Fibroblast of mammary gland (primary cell): ENCODE results near the gene CBFA2T2.
A peak's percentile ranks its signal among the peaks of the same experiment; 100 is the strongest.

Source experiments
- DNase-seq: peaks from one replicate; pipeline ENCODE4 v3.0.0-alpha.2; 2010; ENCODE audit warnings: low read depth
- H3K4me3 ChIP-seq: 2 replicates; pipeline ENCODE4 v1.5.1; 2011; ENCODE audit warnings: low read depth, mild to moderate bottlenecking, low read length, moderate library complexity; ENCODE audit not compliant: control insufficient read depth
- TF ChIP-seq, protein P1 (sequence below): conservative IDR thresholded peaks from 2 replicates; pipeline ENCODE4 v1.5.1; 2011; ENCODE audit warnings: low read depth, low read length, inconsistent platforms; ENCODE audit not compliant: control insufficient read depth, insufficient read depth

CBFA2T2 gene

GRCh38 chr20:33662172-33662571 lies 172.3 kb downstream of the CBFA2T2 start, which contains the start of gene C20orf144:
C20orf144 (plus strand) TSS chr20:33662327; CDS start chr20:33662346, 19 bp downstream.
- DNase-seq = no peak
- TF ChIP-seq, protein P1, sequence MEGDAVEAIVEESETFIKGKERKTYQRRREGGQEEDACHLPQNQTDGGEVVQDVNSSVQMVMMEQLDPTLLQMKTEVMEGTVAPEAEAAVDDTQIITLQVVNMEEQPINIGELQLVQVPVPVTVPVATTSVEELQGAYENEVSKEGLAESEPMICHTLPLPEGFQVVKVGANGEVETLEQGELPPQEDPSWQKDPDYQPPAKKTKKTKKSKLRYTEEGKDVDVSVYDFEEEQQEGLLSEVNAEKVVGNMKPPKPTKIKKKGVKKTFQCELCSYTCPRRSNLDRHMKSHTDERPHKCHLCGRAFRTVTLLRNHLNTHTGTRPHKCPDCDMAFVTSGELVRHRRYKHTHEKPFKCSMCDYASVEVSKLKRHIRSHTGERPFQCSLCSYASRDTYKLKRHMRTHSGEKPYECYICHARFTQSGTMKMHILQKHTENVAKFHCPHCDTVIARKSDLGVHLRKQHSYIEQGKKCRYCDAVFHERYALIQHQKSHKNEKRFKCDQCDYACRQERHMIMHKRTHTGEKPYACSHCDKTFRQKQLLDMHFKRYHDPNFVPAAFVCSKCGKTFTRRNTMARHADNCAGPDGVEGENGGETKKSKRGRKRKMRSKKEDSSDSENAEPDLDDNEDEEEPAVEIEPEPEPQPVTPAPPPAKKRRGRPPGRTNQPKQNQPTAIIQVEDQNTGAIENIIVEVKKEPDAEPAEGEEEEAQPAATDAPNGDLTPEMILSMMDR = no peak
- peak within 1 kb of the TSS; percentile 69 for H3K4me3 ChIP-seq

GRCh38 chr20:33663161-33664084 lies 173.5 kb downstream of the CBFA2T2 start:
- DNase-seq = peak; percentile 48
- peak overlapping the region; percentile 69 for H3K4me3 ChIP-seq
- TF ChIP-seq, protein P1 = no peak

GRCh38 chr20:33664085-33664761 lies 174.3 kb downstream of the CBFA2T2 start:
- peak overlapping the region; percentile 69 for H3K4me3 ChIP-seq
- no peak for DNase-seq
- TF ChIP-seq, protein P1 = no peak

- no peak overlapping the region for H3K4me3 ChIP-seq
- DNase-seq = peak; percentile 28
- TF ChIP-seq, protein P1 = no peak
Observed at GRCh38 chr20:33664762-33665144, 174.9 kb downstream of the CBFA2T2 start.

- TF ChIP-seq, protein P1 = peak; percentile 33
- H3K4me3 ChIP-seq = peak within 1 kb of the TSS; percentile 45
- peak; percentile 98 for DNase-seq
Observed at GRCh38 chr20:33666293-33667244, 176.7 kb downstream of the CBFA2T2 start, which contains the start of gene ACTL10. ACTL10 (plus strand) TSS chr20:33666943; CDS start chr20:33667498, 555 bp downstream.

DNA sequence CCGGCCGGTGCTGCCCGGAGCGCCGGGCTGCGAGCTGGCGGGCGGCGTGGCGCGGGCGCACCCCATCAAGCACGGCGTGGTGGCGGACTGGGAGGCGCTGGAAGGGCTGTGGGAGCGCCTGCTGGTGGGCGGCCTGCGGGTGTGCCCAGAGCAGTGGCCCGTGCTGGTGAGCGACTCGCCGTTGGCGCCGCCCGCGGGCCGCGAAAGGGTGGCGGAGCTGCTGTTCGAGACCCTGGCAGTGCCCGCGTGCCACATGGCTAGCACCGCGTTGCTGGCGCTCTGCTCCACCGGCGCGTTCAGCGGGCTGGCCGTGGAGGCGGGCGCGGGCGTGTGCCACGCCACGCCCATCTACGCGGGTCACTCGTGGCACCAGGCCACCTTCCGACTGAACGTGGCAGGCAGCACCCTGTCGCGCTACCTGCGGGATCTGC lies 177.4 kb downstream of the CBFA2T2 start:
- peak overlapping the region; percentile 45 for H3K4me3 ChIP-seq
- TF ChIP-seq, protein P1 = no peak
- DNase-seq = no peak
